NCI-H748 (cell line): Measurements from ENCODE around the gene RNF150.
A peak's percentile ranks its signal among the peaks of the same experiment; 100 is the strongest.

Experiments
- DNase-seq: peaks from one replicate; lab custom pipeline; 2025; ENCODE audit not compliant: unreplicated experiment; lab: John Stamatoyannopoulos, UW

Gene RNF150

GRCh38 chr4:140930011-140930410 lies 203.3 kb downstream of the RNF150 start:
- DNase-seq = no peak

- no peak for DNase-seq
These were observed 204.4 kb downstream of the RNF150 start for GRCh38 chr4:140928880-140929279.

GRCh38 chr4:140926672-140927071 lies 206.6 kb downstream of the RNF150 start:
- DNase-seq = no peak

GRCh38 chr4:140925417-140925816 lies 207.9 kb downstream of the RNF150 start:
- DNase-seq = no peak

- no peak for DNase-seq
These were observed 208.4 kb downstream of the RNF150 start for GRCh38 chr4:140924761-140925392.

GRCh38 chr4:140906993-140907962 lies 226.0 kb downstream of the RNF150 start:
- no peak for DNase-seq

- no peak for DNase-seq
These were observed 228.4 kb downstream of the RNF150 start for GRCh38 chr4:140904904-140905303.

- DNase-seq = no peak
These were observed 229.5 kb downstream of the RNF150 start for GRCh38 chr4:140903522-140904475.

- no peak for DNase-seq
These were observed 231.4 kb downstream of the RNF150 start for GRCh38 chr4:140901736-140902336.

- no peak for DNase-seq
These were observed 239.3 kb downstream of the RNF150 start for GRCh38 chr4:140893939-140894338.

GRCh38 chr4:140888054-140888453 lies 245.2 kb downstream of the RNF150 start:
- DNase-seq = no peak

- no peak for DNase-seq
These were observed 245.8 kb downstream of the RNF150 start for GRCh38 chr4:140887467-140887866.

GRCh38 chr4:140884431-140885058 lies 248.7 kb downstream of the RNF150 start:
- DNase-seq = peak; percentile 77

GRCh38 chr4:140877781-140878180 lies 255.5 kb downstream of the RNF150 start:
- DNase-seq = no peak

- DNase-seq = no peak
These were observed 256.5 kb downstream of the RNF150 start for GRCh38 chr4:140876615-140877364.

GRCh38 chr4:140875746-140876452 lies 257.4 kb downstream of the RNF150 start:
- peak; percentile 67 for DNase-seq

- no peak for DNase-seq
These were observed 259.2 kb downstream of the RNF150 start for GRCh38 chr4:140874056-140874455.

GRCh38 chr4:140871368-140871767 lies 261.9 kb downstream of the RNF150 start:
- no peak for DNase-seq

- DNase-seq = peak; percentile 85
These were observed 262.8 kb downstream of the RNF150 start for GRCh38 chr4:140870427-140870826.
